ENCODE data around the gene GIGYF1. TPM values are rescaled to one million over a fixed set of nuclear protein-coding genes. Genes with fewer than 3 reads are reported as not detected.
A peak's percentile ranks its signal among the peaks of the same experiment; 100 is the strongest.
"Not testable (repeated sequence)": the region's sequence is repeated elsewhere in the genome, so short reads cannot be mapped to it uniquely, and the experiment has no call there.

The GIGYF1 gene
- total RNA-seq, result 51.0 and 53.9 TPM in 2 replicates

GRCh38 chr7:100694098-100694745 lies at the start of gene GIGYF1:
Gene GIGYF1 (minus strand): TSS chr7:100694250. CDS start chr7:100688238, 6,012 bp downstream.
- Mint-ChIP-seq H3K4me1 (ENCODE audit: low read depth) (peaks cover 23% of the 10 kb centered on the region), H3K36me3 (ENCODE audit: low read depth) (peaks cover 22% of the 10 kb centered on the region), H3K27ac (peak within 1 kb of the TSS; percentile 82), H3K27me3 (ENCODE audit: low read depth) (peaks cover 8% of the 10 kb centered on the region), H3K4me3 (ENCODE audit: low read depth) (peak within 1 kb of the TSS; percentile 90), H3K9me3 (no peaks in the 10 kb centered on the region)
- DNase-seq (ENCODE audit: low spot score), result peak; percentile 66
- intact Hi-C loops (cut with micrococcal nuclease), result loop anchor here (1.0 to 5.0 kb wide), 3 partner anchors 11 to 132 kb away; partner anchors contain the start of gene GNB2

DNA sequence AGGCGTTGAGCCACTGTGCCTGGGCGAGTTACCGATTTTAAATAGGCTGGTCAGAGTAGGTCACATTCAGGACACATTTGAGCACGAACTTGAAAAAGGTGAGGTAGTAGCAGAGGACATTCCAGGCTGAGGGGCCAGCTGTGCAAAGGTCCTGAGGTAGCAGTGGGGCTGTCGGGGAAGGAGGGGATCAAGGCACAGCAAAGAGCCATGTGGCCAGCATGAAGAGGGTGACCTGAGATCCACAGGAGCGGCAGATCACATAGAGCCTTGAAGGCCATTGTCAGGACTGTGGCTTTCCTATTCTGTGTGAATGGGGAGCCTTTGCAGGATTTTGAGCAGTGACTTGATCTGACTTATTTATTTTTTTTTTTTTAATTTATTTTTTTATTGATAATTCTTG lies 45.9 kb upstream of the GIGYF1 start:
- DNase-seq (ENCODE audit: low spot score), result no peak
- Mint-ChIP-seq H3K4me1 (ENCODE audit: low read depth) (no peaks in the 10 kb centered on the region), H3K27me3 (ENCODE audit: low read depth) (peaks cover 5% of the 10 kb centered on the region), H3K27ac (no peak overlapping the region), H3K4me3 (ENCODE audit: low read depth) (no peak overlapping the region), H3K9me3 (no peaks in the 10 kb centered on the region), H3K36me3 (ENCODE audit: low read depth) (no peaks in the 10 kb centered on the region)
- intact Hi-C loops (cut with micrococcal nuclease), result no loop called here

DNA sequence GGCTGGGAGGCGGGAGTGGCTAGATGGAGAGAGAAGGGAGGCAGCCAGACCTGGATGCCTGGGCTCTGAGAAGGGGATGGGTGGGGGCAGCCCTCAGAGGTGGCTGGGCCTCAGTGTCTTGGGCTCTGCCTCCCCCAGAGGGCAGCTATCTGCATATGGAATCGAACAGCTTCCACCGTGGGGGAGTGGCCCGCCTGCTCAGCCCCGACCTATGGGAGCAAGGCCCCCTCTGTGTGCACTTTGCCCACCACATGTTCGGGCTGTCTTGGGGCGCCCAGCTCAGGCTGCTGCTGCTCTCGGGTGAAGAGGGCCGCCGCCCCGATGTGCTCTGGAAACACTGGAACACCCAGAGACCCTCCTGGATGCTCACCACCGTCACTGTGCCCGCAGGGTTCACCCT lies 42.6 kb upstream of the GIGYF1 start:
- Mint-ChIP-seq H3K4me1 (ENCODE audit: low read depth) (no peaks in the 10 kb centered on the region), H3K27me3 (ENCODE audit: low read depth) (peaks cover 4% of the 10 kb centered on the region), H3K4me3 (ENCODE audit: low read depth) (no peak overlapping the region), H3K27ac (no peak overlapping the region), H3K36me3 (ENCODE audit: low read depth) (no peaks in the 10 kb centered on the region), H3K9me3 (no peaks in the 10 kb centered on the region)
- DNase-seq (ENCODE audit: low spot score), result no peak
- intact Hi-C loops (cut with micrococcal nuclease), result no loop called here

- DNase-seq (ENCODE audit: low spot score), result no peak
- Mint-ChIP-seq H3K4me1 (ENCODE audit: low read depth) (no peaks in the 10 kb centered on the region), H3K36me3 (ENCODE audit: low read depth) (no peaks in the 10 kb centered on the region), H3K27me3 (ENCODE audit: low read depth) (peaks cover 4% of the 10 kb centered on the region), H3K9me3 (no peaks in the 10 kb centered on the region), H3K4me3 (ENCODE audit: low read depth) (no peak overlapping the region), H3K27ac (no peak overlapping the region)
- intact Hi-C loops (cut with micrococcal nuclease), result no loop called here
Observed at GRCh38 chr7:100735730-100736129, 41.7 kb upstream of the GIGYF1 start.

GRCh38 chr7:100731937-100732636 lies 38.0 kb upstream of the GIGYF1 start:
- Mint-ChIP-seq H3K36me3 (ENCODE audit: low read depth) (no peaks in the 10 kb centered on the region), H3K9me3 (no peaks in the 10 kb centered on the region), H3K27me3 (ENCODE audit: low read depth) (peaks cover 4% of the 10 kb centered on the region), H3K27ac (no peak overlapping the region), H3K4me3 (ENCODE audit: low read depth) (no peak overlapping the region), H3K4me1 (ENCODE audit: low read depth) (no peaks in the 10 kb centered on the region)
- intact Hi-C loops (cut with micrococcal nuclease), result no loop called here
- DNase-seq (ENCODE audit: low spot score), result no peak

DNA sequence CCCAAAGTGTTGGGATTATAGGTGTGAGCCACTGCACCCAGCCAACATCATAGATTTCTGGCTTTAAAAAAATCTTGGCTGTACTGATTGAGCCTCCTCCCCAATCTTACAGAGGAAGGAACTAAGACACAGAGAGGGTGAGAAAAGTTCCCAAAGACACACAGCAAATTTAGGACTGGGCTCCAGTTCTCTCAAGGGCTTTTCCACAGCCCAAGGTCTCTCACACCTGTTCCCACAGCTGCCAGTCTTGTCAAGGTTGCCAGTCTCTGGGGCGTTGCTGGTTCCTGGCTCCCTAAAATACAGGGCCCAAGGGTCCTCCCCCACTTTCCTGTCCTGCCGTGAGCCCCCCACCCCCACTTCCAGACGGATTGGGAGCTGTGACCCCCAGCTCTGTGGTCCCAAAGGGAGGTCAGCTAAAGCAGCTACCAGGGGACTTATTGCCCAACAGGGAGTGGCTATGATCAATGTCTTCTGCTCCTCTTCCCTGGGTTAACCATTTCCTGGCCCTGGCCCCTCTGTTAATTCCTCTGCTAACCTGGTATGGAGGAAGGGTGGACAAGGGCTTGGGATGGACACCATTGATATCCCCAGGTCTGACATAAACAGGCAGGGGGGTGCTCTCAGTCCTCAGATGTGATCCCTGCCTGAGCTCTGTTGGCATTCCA lies 36.2 kb upstream of the GIGYF1 start:
- no peaks in the 10 kb centered on the region for H3K4me1 Mint-ChIP-seq (ENCODE audit: low read depth)
- intact Hi-C loops (cut with micrococcal nuclease), result no loop called here
- H3K9me3 Mint-ChIP-seq, result no peaks in the 10 kb centered on the region
- DNase-seq (ENCODE audit: low spot score), result no peak
- H3K36me3 Mint-ChIP-seq (ENCODE audit: low read depth), result no peaks in the 10 kb centered on the region
- H3K27me3 Mint-ChIP-seq (ENCODE audit: low read depth), result peaks cover 4% of the 10 kb centered on the region
- H3K4me3 Mint-ChIP-seq (ENCODE audit: low read depth), result no peak overlapping the region
- H3K27ac Mint-ChIP-seq, result no peak overlapping the region

DNA sequence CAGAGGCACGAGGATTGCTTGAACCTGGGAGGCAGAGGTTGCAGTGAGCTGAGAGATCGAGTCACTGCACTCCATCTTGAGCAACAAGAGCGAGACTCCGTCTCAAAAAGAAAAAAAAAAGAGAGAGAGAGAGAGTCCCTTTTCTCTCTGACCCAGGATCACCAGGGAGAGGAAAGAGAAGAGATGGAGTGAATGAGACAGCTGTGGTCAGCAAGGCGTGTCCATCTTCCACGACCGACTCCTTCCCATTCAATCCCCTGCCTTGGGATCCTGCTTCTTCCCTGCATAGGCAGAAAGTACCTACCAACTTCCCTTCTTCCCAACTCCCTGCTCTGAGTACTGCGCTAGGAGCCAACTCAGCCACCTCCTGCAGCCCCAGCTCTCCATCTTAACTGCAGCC lies 34.1 kb upstream of the GIGYF1 start:
- DNase-seq (ENCODE audit: low spot score), result no peak
- Mint-ChIP-seq H3K4me3 (ENCODE audit: low read depth) (no peak overlapping the region), H3K27ac (no peak overlapping the region), H3K9me3 (no peaks in the 10 kb centered on the region), H3K4me1 (ENCODE audit: low read depth) (peaks cover 3% of the 10 kb centered on the region), H3K36me3 (ENCODE audit: low read depth) (no peaks in the 10 kb centered on the region), H3K27me3 (ENCODE audit: low read depth) (peaks cover 3% of the 10 kb centered on the region)
- intact Hi-C loops (cut with micrococcal nuclease), result no loop called here

DNA sequence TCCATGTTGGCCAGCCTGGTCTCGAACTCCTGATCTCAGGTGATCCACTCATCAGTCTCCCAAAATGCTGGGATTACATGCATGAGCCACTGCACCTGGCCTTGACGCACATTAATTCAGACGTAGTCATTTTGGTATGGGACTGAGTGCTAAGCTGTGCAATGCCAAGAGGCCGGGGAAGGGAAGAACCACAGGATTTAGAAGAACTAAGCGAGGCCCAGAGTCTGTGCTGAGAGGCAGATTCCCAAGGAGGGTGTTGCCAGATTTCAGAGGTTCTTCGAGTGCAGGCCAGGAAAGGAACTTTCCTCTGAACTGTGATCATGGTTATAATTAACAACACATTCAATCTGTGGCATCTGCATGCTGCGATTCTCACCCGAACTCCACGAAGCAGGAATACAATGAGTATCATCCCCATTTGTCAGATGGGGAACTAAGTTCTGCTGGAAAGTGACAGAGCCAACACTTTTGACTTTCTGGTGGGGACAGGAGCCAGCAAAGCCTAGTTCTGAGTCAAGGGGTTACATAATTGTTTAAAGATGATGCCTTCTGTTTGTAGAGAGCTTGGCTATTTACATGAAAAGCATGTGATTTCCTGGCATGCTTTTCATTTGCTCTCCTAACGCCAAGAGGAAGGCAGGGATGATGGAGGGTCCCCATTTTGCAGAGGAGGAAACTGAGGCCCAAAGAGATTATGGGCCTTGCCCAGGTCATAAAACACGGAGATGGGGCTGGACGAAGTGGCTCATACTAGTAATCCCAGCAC lies 33.1 kb upstream of the GIGYF1 start:
- Mint-ChIP-seq H3K9me3 (no peaks in the 10 kb centered on the region), H3K27ac (no peak overlapping the region), H3K36me3 (ENCODE audit: low read depth) (no peaks in the 10 kb centered on the region), H3K4me1 (ENCODE audit: low read depth) (peaks cover 3% of the 10 kb centered on the region), H3K27me3 (ENCODE audit: low read depth) (peaks cover 10% of the 10 kb centered on the region), H3K4me3 (ENCODE audit: low read depth) (no peak overlapping the region)
- intact Hi-C loops (cut with micrococcal nuclease), result no loop called here
- no peak for DNase-seq (ENCODE audit: low spot score)

DNA sequence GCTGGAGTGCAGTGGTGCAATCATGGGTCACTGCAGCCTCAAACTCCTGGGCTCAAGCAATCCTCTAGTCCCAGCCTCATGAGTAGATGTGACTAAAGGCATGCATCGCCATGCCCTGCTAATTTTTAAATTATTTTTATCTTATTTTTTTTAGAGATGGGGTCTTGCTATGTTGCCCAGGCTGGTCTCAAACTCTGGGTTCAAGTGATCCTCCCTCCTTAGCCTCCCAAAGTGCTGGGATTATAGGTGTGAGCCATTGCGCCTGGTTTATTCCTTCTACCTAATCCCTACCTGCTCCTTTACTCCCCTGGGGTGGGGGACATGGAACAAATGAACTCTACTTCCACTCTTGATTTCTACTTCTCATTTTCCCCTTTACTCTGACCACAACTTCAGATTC lies 30.3 kb upstream of the GIGYF1 start:
- intact Hi-C loops (cut with micrococcal nuclease), result not testable (repeated sequence)

GRCh38 chr7:100723732-100724275 lies 29.8 kb upstream of the GIGYF1 start:
- intact Hi-C loops (cut with micrococcal nuclease), result no loop called here
- peaks cover 37% of the 10 kb centered on the region for H3K27me3 Mint-ChIP-seq (ENCODE audit: low read depth)
- H3K36me3 Mint-ChIP-seq (ENCODE audit: low read depth), result no peaks in the 10 kb centered on the region
- peaks cover 4% of the 10 kb centered on the region for H3K9me3 Mint-ChIP-seq
- no peak for DNase-seq (ENCODE audit: low spot score)
- peaks cover 3% of the 10 kb centered on the region for H3K4me1 Mint-ChIP-seq (ENCODE audit: low read depth)
- H3K4me3 Mint-ChIP-seq (ENCODE audit: low read depth), result no peak overlapping the region
- H3K27ac Mint-ChIP-seq, result no peak overlapping the region

More for the DNA sequence above, 30.3 kb upstream of the GIGYF1 start:
- not testable (repeated sequence) for H3K4me3 Mint-ChIP-seq (ENCODE audit: low read depth); H3K27ac Mint-ChIP-seq; DNase-seq (ENCODE audit: low spot score); H3K4me1 Mint-ChIP-seq (ENCODE audit: low read depth); H3K9me3 Mint-ChIP-seq; H3K36me3 Mint-ChIP-seq (ENCODE audit: low read depth)
- peaks cover 32% of the 10 kb centered on the region for H3K27me3 Mint-ChIP-seq (ENCODE audit: low read depth)

GRCh38 chr7:100722480-100723212 lies 28.6 kb upstream of the GIGYF1 start:
- H3K36me3 Mint-ChIP-seq (ENCODE audit: low read depth), result no peaks in the 10 kb centered on the region
- H3K27me3 Mint-ChIP-seq (ENCODE audit: low read depth), result peaks cover 44% of the 10 kb centered on the region
- peaks cover 3% of the 10 kb centered on the region for H3K4me1 Mint-ChIP-seq (ENCODE audit: low read depth)
- no peak overlapping the region for H3K27ac Mint-ChIP-seq
- no peak overlapping the region for H3K4me3 Mint-ChIP-seq (ENCODE audit: low read depth)
- DNase-seq (ENCODE audit: low spot score), result no peak
- intact Hi-C loops (cut with micrococcal nuclease), result no loop called here
- peaks cover 5% of the 10 kb centered on the region for H3K9me3 Mint-ChIP-seq

GRCh38 chr7:100721505-100721812 lies 27.4 kb upstream of the GIGYF1 start:
- Mint-ChIP-seq H3K36me3 (ENCODE audit: low read depth) (no peaks in the 10 kb centered on the region), H3K4me1 (ENCODE audit: low read depth) (peaks cover 3% of the 10 kb centered on the region), H3K27me3 (ENCODE audit: low read depth) (peaks cover 44% of the 10 kb centered on the region), H3K9me3 (peaks cover 5% of the 10 kb centered on the region), H3K27ac (no peak overlapping the region), H3K4me3 (ENCODE audit: low read depth) (no peak overlapping the region)
- intact Hi-C loops (cut with micrococcal nuclease), result no loop called here
- DNase-seq (ENCODE audit: low spot score), result no peak

All from activated T-helper 2 cell treated with anti-CD3 and anti-CD28 coated beads, Interferon-gamma antibody, Interleukin-2, Interleukin-4, amounts not matched to agents 10 μg/mL and 5 μg/mL and 100 μg/mL, durations not matched to agents 14 hours and 24 hours and 36 hours (primary cell).